HK-2 (cell line): ENCODE measurements around the gene LMX1B.
"Not testable (repeated sequence)": the region's sequence is repeated elsewhere in the genome, so short reads cannot be mapped to it uniquely, and the experiment has no call there.

Source experiments
- DNase-seq: peaks from one replicate; pipeline ENCODE4 v3.0.0-alpha.2; 2018; ENCODE audit not compliant: unreplicated experiment

Gene LMX1B

GRCh38 chr9:126708178-126708577, 94.5 kb downstream of the LMX1B start:
- no peak for DNase-seq

GRCh38 chr9:126709241-126709640, 95.5 kb downstream of the LMX1B start:
- no peak for DNase-seq

- DNase-seq: no peak
These were observed 101.7 kb downstream of the LMX1B start for GRCh38 chr9:126715382-126715781.

- DNase-seq: not testable (repeated sequence)
These were observed 103.7 kb downstream of the LMX1B start for GRCh38 chr9:126717441-126717840.

- peak; percentile 89 for DNase-seq
These were observed 105.9 kb downstream of the LMX1B start for GRCh38 chr9:126719618-126720031.

- no peak for DNase-seq
These were observed 106.3 kb downstream of the LMX1B start for GRCh38 chr9:126720036-126720435.

- DNase-seq: no peak
These were observed 107.2 kb downstream of the LMX1B start for GRCh38 chr9:126720661-126721563.

- no peak for DNase-seq
These were observed 107.8 kb downstream of the LMX1B start for GRCh38 chr9:126721564-126721981.

GRCh38 chr9:126722252-126722921, 108.7 kb downstream of the LMX1B start:
- peak; percentile 89 for DNase-seq

- DNase-seq: peak; percentile 68
These were observed 109.4 kb downstream of the LMX1B start for GRCh38 chr9:126722922-126723806.

- no peak for DNase-seq
These were observed 110.1 kb downstream of the LMX1B start for GRCh38 chr9:126723807-126724172.

- DNase-seq: no peak
These were observed 110.5 kb downstream of the LMX1B start for GRCh38 chr9:126724226-126724625.

GRCh38 chr9:126725485-126725884, 111.8 kb downstream of the LMX1B start:
- not testable (repeated sequence) for DNase-seq

- DNase-seq: not testable (repeated sequence)
These were observed 114.5 kb downstream of the LMX1B start for GRCh38 chr9:126728210-126728609.

GRCh38 chr9:126730592-126730991, 116.9 kb downstream of the LMX1B start:
- DNase-seq: not testable (repeated sequence)

GRCh38 chr9:126733005-126733404, 119.3 kb downstream of the LMX1B start:
- DNase-seq: no peak

- DNase-seq: no peak
These were observed 121.1 kb downstream of the LMX1B start for GRCh38 chr9:126734877-126735276.

GRCh38 chr9:126735482-126735881, 121.8 kb downstream of the LMX1B start:
- no peak for DNase-seq

GRCh38 chr9:126738553-126738952, 124.8 kb downstream of the LMX1B start:
- no peak for DNase-seq

- DNase-seq: no peak
These were observed 129.3 kb downstream of the LMX1B start for GRCh38 chr9:126743041-126743440.

- DNase-seq: no peak
These were observed 132.1 kb downstream of the LMX1B start for GRCh38 chr9:126745574-126746411.
